ENCODE results near the gene FOXI2.

FOXI2 gene

DNA sequence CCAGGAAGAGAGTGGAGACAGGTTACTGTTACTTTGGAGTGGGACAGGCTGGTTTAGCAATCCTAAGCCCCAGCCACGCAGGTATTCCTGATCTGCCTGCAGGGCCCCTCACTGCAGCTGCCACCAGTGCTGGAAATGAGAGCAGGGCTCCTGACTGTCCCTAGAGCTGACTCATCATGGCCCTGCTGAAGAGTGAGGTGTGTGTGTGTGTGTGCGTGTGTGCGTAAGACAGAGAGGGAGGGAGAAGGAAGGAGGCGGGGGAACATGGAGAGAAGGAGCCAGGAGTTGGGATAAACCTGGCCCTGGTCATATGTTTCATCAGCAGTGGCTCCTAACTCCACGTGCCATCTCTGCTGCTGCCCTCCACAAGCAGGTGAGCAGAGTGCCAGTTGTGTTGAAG lies 3.6 kb downstream of the FOXI2 start:
- in situ Hi-C loops (cut with HindIII; ENCODE audit: low sequenced_read_pairs), result no loop called here

DNA sequence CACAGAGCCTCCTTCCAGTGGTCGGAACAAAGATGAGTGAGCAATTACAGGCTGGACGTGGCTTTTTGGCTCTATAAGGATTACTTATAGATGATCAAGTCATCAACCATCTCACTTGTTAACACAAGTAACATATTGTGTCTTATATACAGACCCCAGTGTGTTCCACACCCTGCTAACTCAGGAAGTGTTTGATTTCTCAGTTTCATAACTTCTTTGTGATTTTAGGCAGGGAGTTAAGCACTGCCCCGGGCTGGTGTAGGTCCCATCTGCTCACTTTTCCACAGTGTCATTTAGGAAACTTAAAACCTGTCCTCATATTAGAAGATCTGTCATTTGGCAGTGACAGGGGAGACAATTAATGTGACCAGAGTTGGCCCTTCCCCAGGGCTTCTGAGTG lies 6.2 kb downstream of the FOXI2 start:
- in situ Hi-C loops (cut with HindIII; ENCODE audit: low sequenced_read_pairs), result no loop called here

DNA sequence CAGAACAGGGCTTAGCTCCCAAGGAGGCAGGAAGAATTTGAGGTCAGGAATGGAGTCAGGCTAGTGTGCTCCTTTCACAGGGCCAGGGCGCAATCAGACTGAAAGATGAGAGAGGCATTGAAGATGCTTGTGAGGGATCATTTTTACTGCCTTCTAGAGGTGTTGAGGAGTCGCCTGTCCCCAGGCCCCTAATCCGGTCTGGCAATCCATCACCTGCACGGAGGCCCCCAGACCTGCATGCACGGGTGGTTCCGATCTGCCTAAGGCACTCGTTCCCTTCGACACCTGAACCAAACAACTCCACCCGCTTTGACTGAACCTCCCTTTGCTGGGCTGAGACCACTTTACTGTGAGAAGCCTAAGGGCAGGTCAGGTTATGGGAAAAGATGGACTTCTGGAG lies 8.0 kb downstream of the FOXI2 start:
- in situ Hi-C loops (cut with HindIII; ENCODE audit: low sequenced_read_pairs), result no loop called here

DNA sequence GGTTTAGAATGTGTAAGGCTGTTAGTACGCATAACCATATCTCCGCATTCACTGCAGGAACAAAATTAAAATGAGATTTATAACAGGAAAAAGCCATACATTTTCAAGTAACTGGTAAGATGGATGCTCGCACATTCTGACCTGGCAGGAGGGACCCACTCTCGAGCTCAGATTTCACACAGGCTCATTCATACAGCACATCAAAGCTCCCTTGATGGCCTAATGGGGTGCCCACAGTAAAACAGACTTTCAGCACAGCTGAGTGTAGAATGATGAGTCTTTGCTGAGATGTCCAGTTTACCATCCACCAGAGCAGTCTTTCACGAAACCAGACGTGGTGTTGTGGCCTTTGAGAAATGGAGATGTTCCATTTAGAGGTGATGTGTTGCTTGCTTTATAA lies 8.9 kb downstream of the FOXI2 start:
- in situ Hi-C loops (cut with HindIII; ENCODE audit: low sequenced_read_pairs), result no loop called here

DNA sequence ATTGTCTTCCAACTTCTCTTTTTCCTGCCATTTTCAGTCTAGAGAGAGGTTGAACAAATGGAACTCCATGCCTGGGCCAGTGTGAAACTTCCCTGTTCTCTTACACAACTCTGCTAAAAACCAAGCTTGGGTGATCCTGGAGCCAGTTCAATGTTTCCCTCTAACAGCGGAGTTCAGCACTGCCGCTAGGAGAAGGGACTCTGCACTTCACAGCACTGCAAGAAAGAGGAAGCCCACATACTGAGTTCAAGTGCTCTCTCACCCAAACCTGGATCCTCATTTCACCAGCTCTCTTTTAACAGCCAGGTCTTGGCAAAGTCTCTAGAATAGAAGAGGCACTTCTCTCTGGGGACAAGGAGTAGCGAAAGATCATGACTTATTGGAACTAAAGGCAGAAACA lies 18.8 kb downstream of the FOXI2 start:
- in situ Hi-C loops (cut with HindIII; ENCODE audit: low sequenced_read_pairs), result no loop called here

DNA sequence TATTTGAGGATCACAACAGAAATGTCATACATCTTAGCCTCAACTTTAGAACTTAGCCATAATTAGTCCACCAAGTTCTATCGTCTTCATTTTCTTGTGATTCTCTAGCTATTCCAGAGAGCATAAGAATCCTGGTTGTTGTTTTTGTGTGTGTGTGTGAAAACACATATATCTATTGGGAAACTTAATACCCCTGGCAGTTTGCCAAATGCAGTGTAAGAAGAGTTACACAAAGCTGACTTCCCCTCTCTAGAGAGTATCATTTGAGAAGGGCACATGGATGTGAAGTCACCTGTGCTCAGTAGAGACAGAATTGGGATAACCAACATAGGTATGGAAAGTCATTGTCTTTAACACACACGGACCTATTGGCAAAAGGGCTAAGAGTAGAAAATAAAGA lies 19.3 kb downstream of the FOXI2 start:
- in situ Hi-C loops (cut with HindIII; ENCODE audit: low sequenced_read_pairs), result no loop called here

DNA sequence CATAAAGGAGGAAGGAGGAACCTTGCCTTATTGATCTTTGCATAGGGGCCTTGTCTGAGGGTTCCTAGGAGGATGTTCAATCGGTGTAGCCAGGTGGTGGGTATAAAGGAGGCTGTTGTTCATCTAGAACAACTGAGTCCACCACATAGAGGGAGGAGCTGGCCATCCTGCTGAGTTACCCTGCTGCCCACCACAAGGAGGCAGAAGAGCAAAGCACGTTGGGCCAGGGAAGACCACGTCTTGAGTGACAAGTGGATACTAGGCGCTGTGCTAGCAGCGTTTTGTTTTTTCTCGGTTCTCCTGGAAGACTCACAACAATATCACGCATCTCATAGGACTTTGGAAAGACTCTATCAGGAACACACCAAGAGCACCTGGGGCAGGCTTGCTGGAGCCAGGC lies 20.0 kb downstream of the FOXI2 start:
- in situ Hi-C loops (cut with HindIII; ENCODE audit: low sequenced_read_pairs), result no loop called here

DNA sequence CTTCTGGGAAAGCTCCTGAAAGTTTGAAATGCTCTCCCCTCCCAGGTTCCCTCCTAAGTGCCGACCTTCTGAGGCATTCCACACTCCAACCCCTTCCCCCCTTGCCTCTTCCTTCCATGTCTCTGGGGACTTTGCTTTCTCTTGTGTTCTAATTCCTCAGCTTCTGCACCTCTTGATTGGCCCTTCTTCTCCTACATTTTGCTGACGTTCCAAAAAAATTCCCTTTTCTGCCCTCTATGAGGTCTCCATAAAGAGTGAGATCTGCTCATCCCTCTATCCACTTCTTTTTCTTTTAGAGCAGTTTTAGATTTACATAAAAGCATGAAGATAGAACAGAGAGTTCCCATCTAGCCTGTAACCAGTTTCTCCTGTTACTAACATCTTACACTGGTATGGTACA lies 22.3 kb downstream of the FOXI2 start:
- in situ Hi-C loops (cut with HindIII; ENCODE audit: low sequenced_read_pairs), result no loop called here

DNA sequence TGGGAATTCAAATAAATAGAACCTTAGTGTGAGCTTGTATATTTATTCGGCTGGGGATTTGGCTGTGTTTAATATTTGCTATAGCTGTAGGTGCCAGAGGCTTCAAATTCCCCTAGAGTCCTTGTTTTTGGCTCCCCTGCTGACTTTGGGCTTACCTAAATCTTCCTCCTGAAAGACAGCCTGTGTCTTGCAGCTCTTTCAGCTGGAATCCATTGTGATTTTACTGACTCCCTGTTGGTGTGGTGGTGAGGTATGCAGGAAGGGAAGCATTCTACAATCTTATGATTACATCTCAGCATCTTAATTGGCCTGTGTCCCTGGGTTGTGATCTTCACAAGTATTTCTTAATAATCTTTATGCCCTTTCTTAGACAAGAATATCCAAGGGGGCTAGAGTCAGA lies 25.9 kb downstream of the FOXI2 start:
- in situ Hi-C loops (cut with HindIII; ENCODE audit: low sequenced_read_pairs), result no loop called here

DNA sequence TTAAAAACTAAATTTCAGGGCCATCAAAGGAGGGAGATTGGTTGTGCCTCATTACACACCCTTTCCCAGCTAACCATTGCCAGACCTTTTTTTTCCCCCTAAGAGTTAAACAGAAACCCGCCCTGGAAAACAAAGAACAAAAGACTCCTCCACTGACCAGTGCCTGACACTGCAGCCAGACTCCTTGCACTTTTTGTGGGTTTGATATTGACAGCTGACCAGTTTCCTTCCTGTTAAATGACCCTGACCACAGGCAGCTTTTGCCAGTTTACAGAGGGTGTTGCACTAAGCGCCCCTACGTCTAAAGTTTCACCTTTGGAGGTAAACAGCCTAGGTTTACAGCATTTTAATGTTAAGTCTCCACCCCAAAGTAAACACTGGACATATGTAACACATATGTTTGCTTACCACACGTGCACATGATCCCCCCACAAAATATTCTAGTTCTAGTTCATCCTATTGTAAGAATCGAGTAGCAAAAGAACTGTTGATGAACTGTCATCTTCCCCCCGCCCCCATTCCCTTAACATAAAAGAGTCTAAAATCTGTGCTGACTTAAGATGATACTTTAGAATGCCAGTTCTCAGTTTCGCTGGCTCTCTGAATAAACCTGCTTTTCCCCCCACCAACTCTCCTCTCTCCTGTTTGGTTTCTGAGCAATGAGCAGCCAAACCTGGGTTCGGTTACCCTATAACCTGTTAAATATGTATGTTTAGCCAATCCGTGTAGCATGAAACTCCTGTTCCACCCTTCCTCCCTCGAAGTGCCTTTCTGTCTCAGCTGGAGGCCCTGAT lies 38.0 kb downstream of the FOXI2 start:
- in situ Hi-C loops (cut with HindIII; ENCODE audit: low sequenced_read_pairs), result no loop called here

DNA sequence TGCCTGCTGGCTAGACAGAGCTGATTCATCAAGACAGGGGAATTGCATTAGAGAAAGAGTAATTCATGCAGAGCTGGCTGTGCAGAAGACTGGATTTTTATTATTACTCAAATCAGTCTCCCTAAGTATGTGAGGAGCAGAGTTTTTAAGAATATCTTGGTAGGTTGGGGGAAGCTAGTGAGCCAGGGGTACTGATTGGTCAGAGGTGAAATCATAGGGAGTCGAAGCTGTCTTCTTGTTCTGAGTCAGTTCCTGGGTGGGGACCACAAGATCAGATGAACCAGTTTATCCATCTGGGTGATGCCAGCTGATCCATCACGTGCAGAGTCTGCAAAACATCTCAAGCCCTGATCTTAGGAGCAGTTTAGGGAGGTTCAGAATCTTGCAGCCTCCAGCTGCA lies 39.8 kb downstream of the FOXI2 start:
- in situ Hi-C loops (cut with HindIII; ENCODE audit: low sequenced_read_pairs), result no loop called here

DNA sequence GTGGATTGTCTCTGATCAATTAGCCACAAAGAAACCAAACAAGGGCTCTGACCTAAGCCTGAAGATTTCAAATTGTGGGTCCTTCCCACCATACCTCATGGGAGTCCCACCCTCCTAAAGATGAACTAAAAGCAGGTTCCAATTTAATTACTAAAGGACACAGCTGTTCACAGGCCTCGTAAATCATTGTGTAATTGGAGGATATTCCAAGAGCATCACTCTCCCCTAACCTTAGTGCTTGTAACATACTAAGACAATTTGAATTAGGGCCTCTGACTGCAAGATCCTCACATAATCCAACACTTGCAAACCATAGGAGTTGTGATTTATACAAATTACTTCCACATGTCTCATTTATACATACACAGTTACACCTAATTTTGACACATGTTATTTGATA lies 44.4 kb downstream of the FOXI2 start:
- in situ Hi-C loops (cut with HindIII; ENCODE audit: low sequenced_read_pairs), result no loop called here

DNA sequence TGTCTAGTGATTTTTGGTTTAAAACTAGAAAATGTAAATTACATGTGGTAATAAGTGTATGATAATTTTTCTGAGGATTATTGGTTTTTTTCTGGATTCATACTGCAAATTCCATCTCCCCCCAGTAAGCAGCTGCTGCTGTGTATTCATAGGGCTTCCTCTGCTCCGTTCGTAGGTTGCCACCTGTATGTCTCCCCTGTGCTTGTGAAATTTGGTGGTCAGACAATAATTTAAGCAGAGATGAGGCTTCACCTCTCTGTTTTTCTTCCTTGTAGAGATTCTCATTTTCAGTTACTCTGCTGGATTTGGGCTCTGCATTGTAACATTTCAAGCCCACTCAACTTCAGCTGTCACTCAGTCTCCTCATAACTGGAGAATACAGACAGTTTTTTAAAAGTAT lies 50.9 kb downstream of the FOXI2 start:
- in situ Hi-C loops (cut with HindIII; ENCODE audit: low sequenced_read_pairs), result no loop called here

DNA sequence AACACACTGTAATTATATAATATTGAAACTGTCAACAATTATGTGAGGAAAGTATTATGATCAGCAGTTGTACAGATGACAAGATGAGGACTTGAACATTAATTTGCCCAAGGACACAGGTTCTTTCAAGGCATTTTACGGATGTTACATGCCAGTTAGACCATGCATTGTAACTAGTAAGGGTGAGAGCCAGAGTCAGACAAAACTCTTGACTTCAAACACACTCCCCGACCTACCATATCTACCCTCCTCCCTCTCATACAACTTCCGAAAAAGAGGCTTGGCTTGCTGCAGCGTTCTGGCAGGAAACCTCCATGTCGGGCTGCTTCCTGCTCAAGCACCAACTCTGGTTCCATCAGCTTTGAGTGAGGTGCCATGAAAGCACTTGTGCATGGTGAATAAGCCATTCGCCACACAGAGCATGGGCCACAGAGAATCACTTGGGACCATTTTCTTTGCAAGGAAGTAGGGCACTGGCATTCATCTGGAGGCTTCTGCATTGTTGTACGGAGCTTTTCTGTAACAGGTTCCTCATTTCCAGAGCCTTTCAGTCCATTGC lies 53.2 kb downstream of the FOXI2 start:
- in situ Hi-C loops (cut with HindIII; ENCODE audit: low sequenced_read_pairs), result no loop called here
